ENCODE measurements around the gene ARMCX6.
A peak's percentile ranks its signal among the peaks of the same experiment; 100 is the strongest.
"Not testable (repeated sequence)": the region's sequence is repeated elsewhere in the genome, so short reads cannot be mapped to it uniquely, and the experiment has no call there.

ARMCX6 gene

GRCh38 chrX:101617211-101618191 is at the start of gene ARMCX6:
TSS of gene ARMCX6 (minus strand) at chrX:101618000. CDS start at chrX:101616620, 1,380 bp downstream.
- peak; percentile 77 for DNase-seq

GRCh38 chrX:101659601-101660063 is 41.8 kb upstream of the ARMCX6 start, which contains the start of gene ARMCX2:
TSS of gene ARMCX2 (minus strand) at chrX:101659850. CDS start at chrX:101657588, 2,262 bp downstream.
- peak; percentile 76 for DNase-seq

GRCh38 chrX:101658661-101659491 is 41.1 kb upstream of the ARMCX6 start:
- peak; percentile 48 for DNase-seq

GRCh38 chrX:101657495-101657894 is 39.7 kb upstream of the ARMCX6 start:
- no peak for DNase-seq

GRCh38 chrX:101656817-101657216 is 39.0 kb upstream of the ARMCX6 start:
- no peak for DNase-seq

GRCh38 chrX:101655534-101655933 is 37.7 kb upstream of the ARMCX6 start:
- no peak for DNase-seq

- DNase-seq, result not testable (repeated sequence)
Measured at GRCh38 chrX:101647716-101648115, 29.9 kb upstream of the ARMCX6 start.

GRCh38 chrX:101642093-101642492 is 24.3 kb upstream of the ARMCX6 start:
- no peak for DNase-seq

- DNase-seq, result no peak
Measured at GRCh38 chrX:101639583-101639982, 21.8 kb upstream of the ARMCX6 start.

GRCh38 chrX:101619364-101619763 is 1.6 kb upstream of the ARMCX6 start:
- DNase-seq, result peak; percentile 73

- DNase-seq, result no peak
Measured at GRCh38 chrX:101605728-101606127, 12.1 kb downstream of the ARMCX6 start.

GRCh38 chrX:101605146-101605545 is 12.7 kb downstream of the ARMCX6 start:
- DNase-seq, result no peak

- DNase-seq, result no peak
Measured at GRCh38 chrX:101602077-101602476, 15.7 kb downstream of the ARMCX6 start.

GRCh38 chrX:101599592-101599991 is 18.2 kb downstream of the ARMCX6 start:
- DNase-seq, result not testable (repeated sequence)

GRCh38 chrX:101595739-101596419 is 21.9 kb downstream of the ARMCX6 start:
- DNase-seq, result peak; percentile 47

All from NCI-H1105 treated with DMSO at 0.1 percent for 48 hours (cell line).